ENCODE measurements around the gene GRID2.

The GRID2 gene

DNA sequence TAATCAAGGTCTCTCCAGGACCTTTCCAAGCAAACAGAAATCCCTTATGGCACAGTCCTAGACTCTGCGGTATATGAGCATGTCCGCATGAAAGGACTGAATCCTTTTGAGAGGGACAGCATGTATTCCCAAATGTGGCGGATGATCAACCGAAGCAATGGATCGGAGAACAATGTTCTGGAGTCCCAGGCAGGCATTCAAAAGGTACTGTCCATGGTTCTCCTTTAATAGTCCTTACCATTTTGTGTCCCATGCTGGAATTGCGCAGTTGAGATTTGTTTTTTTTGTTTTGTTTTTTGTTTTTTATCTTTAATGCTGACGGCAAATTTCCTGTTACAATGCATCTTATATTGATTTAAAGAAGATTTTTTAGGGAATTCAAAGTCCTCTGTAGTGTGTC is 1211.4 kb downstream of the GRID2 start:
- no peak overlapping the region for H3K9ac ChIP-seq (ENCODE audit: low read length)
- no peaks in the 10 kb centered on the region for H3K4me1 ChIP-seq (ENCODE audit: control insufficient read depth, insufficient read depth, low read length)
- no peak for DNase-seq (ENCODE audit: low read depth)
- H3K4me3 ChIP-seq (ENCODE audit: low read length), result no peak overlapping the region
- no peaks in the 10 kb centered on the region for H3K9me3 ChIP-seq (ENCODE audit: control insufficient read depth, low read length)
- H3K27me3 ChIP-seq (replicated peaks; ENCODE audit: control insufficient read depth, insufficient read depth, low read length), result no peaks in the 10 kb centered on the region
- no peaks in the 10 kb centered on the region for H3K36me3 ChIP-seq (ENCODE audit: control insufficient read depth, insufficient read depth, low read length, severe bottlenecking)

DNA sequence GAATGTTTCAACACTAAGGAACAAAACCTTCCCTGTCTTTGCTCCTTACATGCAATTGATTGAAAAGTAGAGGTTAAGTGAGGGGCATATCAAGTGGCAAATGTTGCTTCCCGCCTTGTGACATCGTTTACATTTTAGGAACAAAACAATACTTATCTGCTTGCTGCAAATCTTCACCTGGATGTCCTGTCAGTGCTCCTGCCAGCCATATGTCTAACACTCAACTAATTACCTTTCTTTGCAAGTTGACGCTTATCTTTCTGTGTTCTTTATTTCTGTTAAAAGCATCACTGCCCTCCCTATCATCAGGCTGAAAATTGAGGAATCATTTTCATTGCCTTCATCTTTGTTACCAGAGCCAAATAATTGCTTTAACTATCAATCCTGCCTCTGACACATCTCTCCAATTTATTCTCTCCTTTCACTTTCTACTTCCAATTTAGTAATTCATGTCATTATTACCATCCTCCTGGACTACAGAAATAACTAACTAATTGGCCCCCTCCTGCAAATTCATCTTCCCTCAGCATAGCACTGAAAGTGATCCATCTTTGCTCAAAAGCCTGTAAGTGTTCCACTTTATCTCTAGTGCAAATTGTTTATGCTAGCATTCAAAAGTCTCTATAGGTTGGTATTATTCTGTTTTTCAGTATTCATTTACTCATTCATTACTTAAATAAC is 1226.1 kb downstream of the GRID2 start:
- H3K27me3 ChIP-seq (replicated peaks; ENCODE audit: control insufficient read depth, insufficient read depth, low read length), result no peaks in the 10 kb centered on the region
- H3K9me3 ChIP-seq (ENCODE audit: control insufficient read depth, low read length), result no peaks in the 10 kb centered on the region
- no peak overlapping the region for H3K9ac ChIP-seq (ENCODE audit: low read length)
- H3K4me1 ChIP-seq (ENCODE audit: control insufficient read depth, insufficient read depth, low read length), result no peaks in the 10 kb centered on the region
- no peak overlapping the region for H3K4me3 ChIP-seq (ENCODE audit: low read length)
- no peaks in the 10 kb centered on the region for H3K36me3 ChIP-seq (ENCODE audit: control insufficient read depth, insufficient read depth, low read length, severe bottlenecking)
- DNase-seq (ENCODE audit: low read depth), result no peak

DNA sequence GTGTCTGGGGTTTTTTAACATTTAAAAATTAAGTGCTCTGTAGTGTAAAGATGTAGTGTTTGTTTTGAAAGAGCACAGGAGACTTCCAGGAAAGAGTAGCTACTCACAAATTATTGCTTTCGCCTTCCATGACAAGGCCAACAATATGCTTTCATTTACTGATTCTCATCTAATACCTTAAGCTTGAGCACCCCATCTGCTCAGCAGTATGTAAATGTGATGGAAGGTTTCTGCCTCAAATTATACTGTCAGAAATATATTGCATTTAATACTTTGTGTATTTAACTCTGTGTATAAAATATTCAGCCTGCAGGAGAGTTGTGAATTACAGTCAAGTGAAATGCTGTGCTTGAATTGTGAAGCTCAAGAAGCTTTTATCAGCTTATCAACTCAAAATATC is 1228.5 kb downstream of the GRID2 start:
- no peak for DNase-seq (ENCODE audit: low read depth)
- Histone ChIP-seq H3K36me3 (ENCODE audit: control insufficient read depth, insufficient read depth, low read length, severe bottlenecking) (no peaks in the 10 kb centered on the region), H3K4me1 (ENCODE audit: control insufficient read depth, insufficient read depth, low read length) (no peaks in the 10 kb centered on the region), H3K27me3 (replicated peaks; ENCODE audit: control insufficient read depth, insufficient read depth, low read length) (no peaks in the 10 kb centered on the region), H3K4me3 (ENCODE audit: low read length) (no peak overlapping the region), H3K9ac (ENCODE audit: low read length) (no peak overlapping the region), H3K9me3 (ENCODE audit: control insufficient read depth, low read length) (no peaks in the 10 kb centered on the region)

DNA sequence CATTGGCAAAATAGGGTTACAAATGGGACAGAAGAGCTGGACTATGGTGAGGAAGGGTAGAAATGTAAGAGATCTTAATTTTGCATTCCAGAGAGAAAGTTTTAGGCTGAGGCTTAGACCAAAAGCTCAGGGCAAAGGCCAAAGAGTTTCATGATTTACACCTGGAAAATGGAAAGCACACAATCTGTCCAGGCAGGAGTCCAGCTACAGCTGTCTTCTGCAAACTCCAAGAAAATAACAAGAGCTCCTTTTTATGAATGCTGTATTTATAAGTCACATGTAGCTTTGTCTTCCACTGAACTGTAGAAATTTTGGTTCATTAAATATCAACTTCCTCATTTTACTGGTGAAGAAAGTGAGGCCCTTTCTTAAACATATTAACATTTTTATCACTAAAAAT is 1236.8 kb downstream of the GRID2 start:
- no peaks in the 10 kb centered on the region for H3K9me3 ChIP-seq (ENCODE audit: control insufficient read depth, low read length)
- H3K4me1 ChIP-seq (ENCODE audit: control insufficient read depth, insufficient read depth, low read length), result no peaks in the 10 kb centered on the region
- no peak overlapping the region for H3K9ac ChIP-seq (ENCODE audit: low read length)
- no peaks in the 10 kb centered on the region for H3K36me3 ChIP-seq (ENCODE audit: control insufficient read depth, insufficient read depth, low read length, severe bottlenecking)
- DNase-seq (ENCODE audit: low read depth), result no peak
- H3K4me3 ChIP-seq (ENCODE audit: low read length), result no peak overlapping the region
- no peaks in the 10 kb centered on the region for H3K27me3 ChIP-seq (replicated peaks; ENCODE audit: control insufficient read depth, insufficient read depth, low read length)

DNA sequence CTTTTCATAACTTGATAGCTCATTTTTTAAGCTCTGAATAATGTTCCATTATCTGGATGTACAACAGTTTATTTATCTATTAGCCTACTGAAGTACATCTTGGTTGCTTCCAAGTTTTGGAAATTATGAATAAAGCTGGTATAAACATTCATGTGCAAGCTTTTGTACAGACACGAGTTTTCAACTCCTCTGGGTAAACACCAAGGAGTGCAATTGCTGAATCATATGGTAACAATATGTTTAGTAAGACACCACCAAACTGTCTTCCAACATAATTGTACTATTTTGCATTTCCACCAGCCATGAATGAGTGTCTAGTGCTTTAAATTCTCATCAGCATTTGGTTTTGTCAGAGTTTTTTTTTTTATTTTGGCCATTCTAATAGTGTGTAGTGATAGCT is 1258.1 kb downstream of the GRID2 start:
- Histone ChIP-seq H3K9me3 (ENCODE audit: control insufficient read depth, low read length) (no peaks in the 10 kb centered on the region), H3K4me3 (ENCODE audit: low read length) (no peak overlapping the region), H3K4me1 (ENCODE audit: control insufficient read depth, insufficient read depth, low read length) (no peaks in the 10 kb centered on the region), H3K27me3 (replicated peaks; ENCODE audit: control insufficient read depth, insufficient read depth, low read length) (no peaks in the 10 kb centered on the region), H3K9ac (ENCODE audit: low read length) (no peak overlapping the region), H3K36me3 (ENCODE audit: control insufficient read depth, insufficient read depth, low read length, severe bottlenecking) (no peaks in the 10 kb centered on the region)
- no peak for DNase-seq (ENCODE audit: low read depth)

DNA sequence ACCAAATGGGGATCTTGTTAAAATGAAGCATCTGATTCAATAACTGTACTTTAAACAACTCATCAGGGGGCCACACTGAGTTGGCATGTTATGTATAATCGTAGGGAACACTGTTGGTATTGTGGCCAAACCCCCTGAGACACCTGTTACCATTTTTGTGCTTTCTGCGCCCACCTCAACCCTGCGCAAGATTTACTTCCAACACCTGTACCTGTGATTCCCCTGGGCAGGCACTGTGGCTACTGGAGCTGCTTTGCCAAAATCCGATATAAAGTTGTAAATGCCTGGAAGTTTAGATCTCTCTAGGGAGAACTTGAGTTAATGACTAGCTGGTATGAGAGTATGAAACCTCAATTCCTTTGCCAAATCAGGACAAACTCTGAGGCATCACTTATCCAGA is 1265.0 kb downstream of the GRID2 start:
- Histone ChIP-seq H3K4me1 (ENCODE audit: control insufficient read depth, insufficient read depth, low read length) (no peaks in the 10 kb centered on the region), H3K9ac (ENCODE audit: low read length) (no peak overlapping the region), H3K27me3 (replicated peaks; ENCODE audit: control insufficient read depth, insufficient read depth, low read length) (no peaks in the 10 kb centered on the region), H3K9me3 (ENCODE audit: control insufficient read depth, low read length) (no peaks in the 10 kb centered on the region), H3K36me3 (ENCODE audit: control insufficient read depth, insufficient read depth, low read length, severe bottlenecking) (no peaks in the 10 kb centered on the region), H3K4me3 (ENCODE audit: low read length) (no peak overlapping the region)
- DNase-seq (ENCODE audit: low read depth), result no peak

DNA sequence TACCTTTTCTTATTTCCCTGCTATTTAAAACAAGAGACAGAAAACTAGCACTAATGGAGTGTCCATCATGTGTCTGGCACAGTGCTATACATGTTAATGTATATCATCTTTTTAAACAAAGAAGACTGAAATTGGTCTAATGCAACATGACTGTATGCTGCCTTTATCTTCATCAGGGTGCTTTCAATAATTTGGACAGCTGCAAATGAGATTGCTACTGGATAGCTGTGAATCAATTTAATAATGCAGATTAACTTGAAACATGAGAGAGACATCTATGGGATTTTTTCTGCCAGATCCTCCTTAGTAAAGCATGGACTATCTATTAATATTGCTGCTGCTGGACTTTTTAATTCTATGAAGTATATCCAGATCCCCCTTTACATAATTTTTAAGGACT is 1269.5 kb downstream of the GRID2 start:
- no peaks in the 10 kb centered on the region for H3K36me3 ChIP-seq (ENCODE audit: control insufficient read depth, insufficient read depth, low read length, severe bottlenecking)
- H3K4me1 ChIP-seq (ENCODE audit: control insufficient read depth, insufficient read depth, low read length), result no peaks in the 10 kb centered on the region
- no peak for DNase-seq (ENCODE audit: low read depth)
- no peak overlapping the region for H3K4me3 ChIP-seq (ENCODE audit: low read length)
- no peak overlapping the region for H3K9ac ChIP-seq (ENCODE audit: low read length)
- no peaks in the 10 kb centered on the region for H3K27me3 ChIP-seq (replicated peaks; ENCODE audit: control insufficient read depth, insufficient read depth, low read length)
- no peaks in the 10 kb centered on the region for H3K9me3 ChIP-seq (ENCODE audit: control insufficient read depth, low read length)

DNA sequence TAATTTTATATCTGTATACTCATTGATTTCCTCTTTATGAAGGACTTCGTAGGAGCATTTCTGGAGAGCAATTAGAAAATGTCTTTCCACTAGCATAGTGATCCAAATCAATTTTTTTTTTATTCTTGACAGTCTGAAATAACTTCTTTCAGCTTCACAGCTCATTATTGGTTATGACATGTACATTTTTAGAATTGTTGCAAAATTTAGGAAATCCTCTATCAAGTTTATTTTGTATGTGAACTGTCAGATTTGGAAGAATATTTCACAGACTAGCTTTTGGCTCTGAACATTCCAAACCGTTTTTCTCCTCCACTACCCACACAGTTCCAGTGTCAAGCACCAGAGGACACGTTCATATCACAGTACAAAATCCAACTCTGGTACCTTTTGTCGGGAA is 1275.2 kb downstream of the GRID2 start:
- no peak for DNase-seq (ENCODE audit: low read depth)
- Histone ChIP-seq H3K27me3 (replicated peaks; ENCODE audit: control insufficient read depth, insufficient read depth, low read length) (no peaks in the 10 kb centered on the region), H3K9ac (ENCODE audit: low read length) (no peak overlapping the region), H3K36me3 (ENCODE audit: control insufficient read depth, insufficient read depth, low read length, severe bottlenecking) (no peaks in the 10 kb centered on the region), H3K4me3 (ENCODE audit: low read length) (no peak overlapping the region), H3K4me1 (ENCODE audit: control insufficient read depth, insufficient read depth, low read length) (no peaks in the 10 kb centered on the region), H3K9me3 (ENCODE audit: control insufficient read depth, low read length) (peaks cover 4% of the 10 kb centered on the region)

DNA sequence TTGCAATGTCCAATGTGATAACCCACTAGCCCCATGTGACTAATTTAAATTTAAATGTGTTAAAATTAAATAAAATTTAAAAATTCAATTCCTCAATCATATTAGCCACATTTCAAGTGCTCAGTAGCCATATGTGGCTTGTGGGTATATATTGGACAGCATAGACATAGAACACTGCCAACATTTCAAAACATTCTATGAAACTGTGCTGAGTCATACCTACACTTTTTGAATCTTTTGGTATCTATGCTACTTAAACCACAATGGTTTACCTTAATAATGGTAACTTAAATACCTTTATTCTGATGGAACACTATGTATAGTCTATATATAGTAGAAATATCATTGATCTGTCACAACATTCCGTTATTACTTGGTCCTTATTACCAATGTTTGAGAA is 1301.4 kb downstream of the GRID2 start:
- no peaks in the 10 kb centered on the region for H3K27me3 ChIP-seq (replicated peaks; ENCODE audit: control insufficient read depth, insufficient read depth, low read length)
- H3K9ac ChIP-seq (ENCODE audit: low read length), result no peak overlapping the region
- H3K36me3 ChIP-seq (ENCODE audit: control insufficient read depth, insufficient read depth, low read length, severe bottlenecking), result no peaks in the 10 kb centered on the region
- no peak for DNase-seq (ENCODE audit: low read depth)
- no peaks in the 10 kb centered on the region for H3K9me3 ChIP-seq (ENCODE audit: control insufficient read depth, low read length)
- H3K4me3 ChIP-seq (ENCODE audit: low read length), result no peak overlapping the region
- H3K4me1 ChIP-seq (ENCODE audit: control insufficient read depth, insufficient read depth, low read length), result no peaks in the 10 kb centered on the region

DNA sequence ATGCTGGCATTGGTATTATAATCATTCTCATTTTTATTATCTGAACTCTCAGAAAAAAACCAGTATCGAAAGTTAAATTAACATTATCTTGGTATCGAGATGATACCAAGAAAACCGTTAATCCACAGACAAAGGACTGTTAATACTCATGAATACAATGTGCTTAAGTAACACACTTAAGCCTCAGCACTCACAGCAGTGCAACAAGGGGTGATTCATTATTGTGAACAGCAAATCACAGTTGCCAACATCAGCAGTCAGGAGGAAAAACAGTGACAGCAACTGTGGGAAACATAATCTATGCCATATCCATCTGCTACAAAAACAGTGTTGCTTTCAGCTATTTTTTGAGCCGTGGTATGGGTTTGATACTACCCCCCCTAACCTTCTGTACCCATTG is 1313.8 kb downstream of the GRID2 start:
- no peaks in the 10 kb centered on the region for H3K9me3 ChIP-seq (ENCODE audit: control insufficient read depth, low read length)
- no peak overlapping the region for H3K4me3 ChIP-seq (ENCODE audit: low read length)
- no peak overlapping the region for H3K9ac ChIP-seq (ENCODE audit: low read length)
- H3K27me3 ChIP-seq (replicated peaks; ENCODE audit: control insufficient read depth, insufficient read depth, low read length), result no peaks in the 10 kb centered on the region
- H3K4me1 ChIP-seq (ENCODE audit: control insufficient read depth, insufficient read depth, low read length), result no peaks in the 10 kb centered on the region
- DNase-seq (ENCODE audit: low read depth), result no peak
- H3K36me3 ChIP-seq (ENCODE audit: control insufficient read depth, insufficient read depth, low read length, severe bottlenecking), result no peaks in the 10 kb centered on the region

DNA sequence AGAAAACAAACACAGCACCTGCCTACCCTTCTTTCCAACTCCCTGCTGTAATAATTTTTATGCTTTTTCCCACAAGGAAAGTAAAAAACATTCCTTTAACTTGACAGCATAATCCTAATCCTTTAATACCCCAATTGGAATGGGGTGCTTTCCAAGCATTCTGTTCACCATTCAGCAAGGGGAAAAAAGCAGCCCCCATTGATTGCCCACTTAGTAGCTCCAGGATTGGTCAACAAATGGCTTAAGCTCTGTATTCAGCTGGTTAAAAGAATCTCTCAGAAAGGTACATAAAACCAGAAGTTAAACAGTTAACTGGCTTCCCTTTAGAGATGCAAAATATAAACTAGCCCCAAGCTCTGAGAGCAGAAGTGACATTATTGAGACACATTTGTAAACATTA is 1330.0 kb downstream of the GRID2 start:
- Histone ChIP-seq H3K4me3 (ENCODE audit: low read length) (no peak overlapping the region), H3K9ac (ENCODE audit: low read length) (no peak overlapping the region), H3K9me3 (ENCODE audit: control insufficient read depth, low read length) (no peaks in the 10 kb centered on the region), H3K36me3 (ENCODE audit: control insufficient read depth, insufficient read depth, low read length, severe bottlenecking) (no peaks in the 10 kb centered on the region), H3K4me1 (ENCODE audit: control insufficient read depth, insufficient read depth, low read length) (no peaks in the 10 kb centered on the region), H3K27me3 (replicated peaks; ENCODE audit: control insufficient read depth, insufficient read depth, low read length) (no peaks in the 10 kb centered on the region)
- DNase-seq (ENCODE audit: low read depth), result no peak

DNA sequence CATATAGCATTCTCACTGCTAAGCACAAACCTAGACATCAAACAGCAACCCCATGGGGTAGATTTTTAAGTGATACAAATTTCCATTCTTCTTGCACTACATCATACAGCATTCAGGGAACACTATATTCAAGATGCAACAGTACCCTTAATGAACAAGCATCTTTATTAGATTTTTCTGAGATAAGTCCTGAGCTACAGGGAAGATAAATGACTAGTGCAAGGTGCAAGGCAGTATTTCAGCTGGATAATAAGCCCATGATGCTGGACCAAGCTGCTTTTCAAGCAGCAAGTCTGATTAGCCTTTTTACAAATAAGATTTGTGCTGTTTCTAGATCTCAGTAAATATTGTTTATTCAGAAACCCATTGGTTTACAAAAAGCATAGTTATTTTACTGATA is 1332.2 kb downstream of the GRID2 start:
- no peak overlapping the region for H3K9ac ChIP-seq (ENCODE audit: low read length)
- H3K4me1 ChIP-seq (ENCODE audit: control insufficient read depth, insufficient read depth, low read length), result no peaks in the 10 kb centered on the region
- no peaks in the 10 kb centered on the region for H3K27me3 ChIP-seq (replicated peaks; ENCODE audit: control insufficient read depth, insufficient read depth, low read length)
- no peak overlapping the region for H3K4me3 ChIP-seq (ENCODE audit: low read length)
- no peaks in the 10 kb centered on the region for H3K36me3 ChIP-seq (ENCODE audit: control insufficient read depth, insufficient read depth, low read length, severe bottlenecking)
- DNase-seq (ENCODE audit: low read depth), result no peak
- no peaks in the 10 kb centered on the region for H3K9me3 ChIP-seq (ENCODE audit: control insufficient read depth, low read length)

All from adipocyte (in vitro differentiated cells).